HG02973 (cell line): ENCODE data around the gene MAP3K7CL.
A peak's percentile ranks its signal among the peaks of the same experiment; 100 is the strongest.

Experiments used
- ATAC-seq: cut with Tn5 transposase; IDR thresholded peaks from one replicate; pipeline ENCODE4 v1.9.1; 2021; ENCODE audit warnings: moderate library complexity; ENCODE audit not compliant: unreplicated experiment

Gene MAP3K7CL

GRCh38 chr21:29194342-29194741, 63.9 kb downstream of the MAP3K7CL start:
- ATAC-seq: no peak

DNA sequence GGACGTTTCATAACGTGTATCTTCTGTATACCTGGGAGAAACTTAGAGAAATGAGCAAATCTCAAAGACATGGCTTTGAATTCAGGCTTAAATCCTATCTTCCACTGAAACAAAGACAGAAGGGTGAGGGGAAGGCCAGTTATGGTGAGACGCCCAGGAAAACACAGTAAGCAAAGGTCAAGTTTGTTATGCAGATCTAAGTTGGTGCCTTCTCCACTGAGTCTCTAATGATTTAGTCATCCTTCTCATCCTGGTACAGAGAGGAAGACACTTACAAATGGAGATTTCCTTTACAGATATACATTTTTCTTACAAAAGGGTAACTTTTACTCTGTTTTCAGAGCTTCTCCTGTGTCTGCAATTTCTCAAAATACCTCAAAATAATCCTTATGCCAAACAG, 64.4 kb downstream of the MAP3K7CL start:
- ATAC-seq: no peak

GRCh38 chr21:29195981-29196669, 65.7 kb downstream of the MAP3K7CL start:
- ATAC-seq: peak; percentile 99

GRCh38 chr21:29196670-29197191, 66.3 kb downstream of the MAP3K7CL start:
- ATAC-seq: peak; percentile 23

DNA sequence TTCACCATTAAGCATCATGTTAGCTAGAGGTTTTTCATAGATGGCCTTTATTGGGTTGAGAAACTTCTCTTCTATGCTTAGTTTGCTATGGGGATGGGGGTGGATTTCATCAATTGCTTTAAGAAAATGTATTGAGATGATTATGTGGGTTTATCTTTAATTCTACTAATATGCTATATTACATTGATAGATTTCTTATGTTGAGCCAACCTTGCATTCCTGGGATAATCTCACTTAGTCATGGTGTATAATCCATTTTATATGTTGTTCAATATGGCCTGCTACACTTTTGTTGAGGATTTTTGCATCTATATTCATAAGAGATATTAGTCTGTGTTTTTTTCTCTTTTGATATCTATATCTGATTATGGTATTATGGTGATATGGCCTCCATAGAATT, 70.7 kb downstream of the MAP3K7CL start:
- no peak for ATAC-seq

DNA sequence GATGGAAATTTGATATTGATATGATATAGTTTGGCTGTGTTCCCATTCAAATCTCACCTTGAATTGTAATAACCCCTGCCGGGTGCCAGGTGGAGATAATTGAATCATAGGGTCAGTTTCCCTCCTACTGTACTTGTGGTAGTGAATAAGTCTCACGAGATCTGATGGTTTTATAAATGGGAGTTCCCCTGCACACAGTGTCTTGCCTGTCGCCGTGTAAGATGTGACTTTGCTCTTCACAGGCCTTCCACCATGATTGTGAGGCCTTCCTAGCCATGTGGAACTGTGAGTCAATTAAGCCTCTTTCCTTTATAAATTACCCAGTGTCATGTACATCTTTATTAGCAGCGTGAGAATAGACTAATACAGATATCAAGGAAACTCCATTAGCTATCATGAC, 74.6 kb downstream of the MAP3K7CL start:
- ATAC-seq: no peak

GRCh38 chr21:29205988-29206387, 75.5 kb downstream of the MAP3K7CL start:
- ATAC-seq: no peak

- no peak for ATAC-seq
These were observed 76.0 kb downstream of the MAP3K7CL start for GRCh38 chr21:29206445-29206844.

DNA sequence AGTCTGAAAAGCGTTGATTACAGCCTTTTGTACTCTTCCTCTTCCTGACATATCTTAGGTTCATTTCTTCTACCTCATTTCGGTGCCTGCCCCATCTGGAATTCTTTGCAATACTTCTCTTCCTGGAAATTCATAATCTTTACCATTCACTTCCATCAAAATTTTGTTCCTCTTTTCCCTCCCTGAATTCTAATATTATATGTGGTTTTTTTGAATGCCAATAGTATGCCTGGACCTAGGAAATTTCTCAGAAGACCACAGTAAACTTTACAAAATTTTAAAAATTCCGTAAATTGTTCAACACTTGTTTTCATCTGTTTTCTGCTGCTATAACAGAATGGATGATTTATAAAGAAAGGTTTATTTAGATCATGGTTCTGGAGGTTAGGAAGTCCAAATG, 76.8 kb downstream of the MAP3K7CL start:
- no peak for ATAC-seq

GRCh38 chr21:29208044-29208681, 77.7 kb downstream of the MAP3K7CL start:
- ATAC-seq: no peak

DNA sequence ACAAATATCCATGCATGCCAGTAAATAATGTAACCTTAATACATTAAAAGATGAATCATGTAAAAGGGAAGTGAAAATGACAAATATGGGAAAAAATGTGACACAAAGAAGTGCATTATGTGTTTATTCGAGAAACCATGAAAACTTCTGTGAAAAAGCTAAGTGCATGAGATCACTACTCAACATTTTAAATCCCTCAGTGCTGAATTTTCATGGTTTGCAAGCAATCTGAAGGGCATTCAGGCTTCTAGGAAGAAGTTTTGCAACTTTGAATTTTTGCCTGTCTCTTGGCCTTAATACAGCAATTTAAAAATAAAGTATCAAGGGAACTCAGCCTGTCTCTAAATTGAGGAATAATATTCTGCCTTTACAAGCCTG, 78.2 kb downstream of the MAP3K7CL start:
- no peak for ATAC-seq

GRCh38 chr21:29209696-29210095, 79.3 kb downstream of the MAP3K7CL start:
- no peak for ATAC-seq

DNA sequence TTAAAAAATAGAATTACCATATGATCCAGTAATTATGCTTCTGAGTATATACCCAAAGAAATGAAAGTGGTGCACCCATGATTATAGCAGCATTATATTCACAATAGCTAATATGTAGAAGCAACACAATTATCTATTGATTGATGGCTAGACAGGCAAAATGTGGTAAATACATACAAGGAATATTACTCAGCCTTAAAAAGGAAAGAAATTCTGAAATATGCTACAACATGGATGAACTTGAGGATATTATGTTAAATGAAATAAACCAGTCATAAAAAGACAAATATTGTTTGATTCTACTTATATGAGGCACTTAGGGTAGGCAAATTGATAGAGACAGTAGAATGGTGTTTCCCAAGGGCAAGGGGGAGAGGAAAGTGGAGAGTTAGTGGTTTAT, 80.8 kb downstream of the MAP3K7CL start:
- ATAC-seq: no peak

DNA sequence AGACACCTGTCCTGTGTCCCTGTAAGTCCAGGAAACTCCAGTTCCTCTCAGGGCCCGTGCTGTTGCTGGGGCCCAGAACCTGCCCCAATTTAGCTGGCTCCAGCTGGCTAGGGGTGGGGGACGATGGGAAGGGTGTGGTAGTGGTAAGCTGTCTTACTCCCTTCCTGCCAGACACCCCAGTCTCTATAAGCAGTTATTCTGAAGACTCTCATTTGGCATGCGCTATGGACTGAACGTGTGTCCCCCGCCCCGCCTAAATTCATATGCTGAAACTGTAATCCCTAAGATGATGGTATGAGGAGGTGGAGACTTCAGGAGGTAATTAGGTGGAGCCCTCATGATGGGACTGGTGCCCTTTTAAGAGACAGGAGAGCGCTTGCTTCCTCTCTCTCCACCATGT, 82.0 kb downstream of the MAP3K7CL start:
- no peak for ATAC-seq

- no peak for ATAC-seq
These were observed 83.3 kb downstream of the MAP3K7CL start for GRCh38 chr21:29213513-29214385.

DNA sequence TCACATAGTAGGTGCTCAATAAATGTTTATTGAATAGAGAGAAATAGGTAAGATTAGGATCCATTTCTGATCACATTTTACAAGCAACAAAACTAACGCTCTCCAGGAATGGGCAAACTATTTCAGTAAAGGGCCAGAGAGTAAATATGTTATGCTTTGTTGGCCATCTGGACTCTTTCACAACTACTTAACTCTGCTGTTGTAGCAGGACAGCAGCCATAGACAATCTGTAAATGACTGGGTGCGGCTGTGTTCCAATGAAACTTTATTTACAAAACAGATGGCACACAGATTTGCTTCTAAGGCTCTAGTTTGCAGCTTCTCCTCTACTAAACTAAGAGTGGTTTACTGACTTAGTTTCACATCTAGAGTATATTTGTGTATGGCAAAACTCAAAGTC, 85.3 kb downstream of the MAP3K7CL start:
- ATAC-seq: no peak

GRCh38 chr21:29217818-29218291, 87.4 kb downstream of the MAP3K7CL start:
- ATAC-seq: no peak

- no peak for ATAC-seq
These were observed 88.3 kb downstream of the MAP3K7CL start for GRCh38 chr21:29218749-29219148.

DNA sequence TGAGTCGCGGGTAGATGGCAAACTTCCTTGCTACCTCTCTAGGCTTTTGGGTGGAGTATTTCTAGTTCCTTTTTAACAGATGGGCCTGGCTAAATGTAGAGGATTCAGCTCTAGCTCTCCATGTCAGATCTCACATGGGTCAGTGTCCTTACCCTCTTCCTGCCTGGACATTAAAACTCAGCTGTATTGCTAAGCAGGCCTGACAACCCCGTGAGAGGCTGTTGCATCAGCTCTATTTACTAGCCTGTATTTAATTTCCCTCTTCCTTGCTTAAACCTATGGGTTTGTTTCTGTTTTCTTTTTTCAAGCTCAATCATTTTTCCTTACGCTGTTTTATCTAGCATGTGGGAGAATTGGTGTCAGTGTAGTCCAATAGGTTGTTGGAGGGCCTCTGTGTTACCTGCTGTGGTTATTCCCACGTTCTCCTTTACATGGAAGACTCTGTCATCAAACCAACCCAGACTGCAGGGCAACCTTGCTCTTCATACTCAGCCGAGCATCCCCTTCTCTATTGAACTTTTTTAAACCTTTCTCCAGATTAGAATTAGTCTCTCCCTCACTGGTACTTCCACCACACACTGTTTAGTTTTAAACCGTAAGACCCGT, 88.8 kb downstream of the MAP3K7CL start:
- ATAC-seq: no peak

- no peak for ATAC-seq
These were observed 90.9 kb downstream of the MAP3K7CL start for GRCh38 chr21:29221253-29221744.

DNA sequence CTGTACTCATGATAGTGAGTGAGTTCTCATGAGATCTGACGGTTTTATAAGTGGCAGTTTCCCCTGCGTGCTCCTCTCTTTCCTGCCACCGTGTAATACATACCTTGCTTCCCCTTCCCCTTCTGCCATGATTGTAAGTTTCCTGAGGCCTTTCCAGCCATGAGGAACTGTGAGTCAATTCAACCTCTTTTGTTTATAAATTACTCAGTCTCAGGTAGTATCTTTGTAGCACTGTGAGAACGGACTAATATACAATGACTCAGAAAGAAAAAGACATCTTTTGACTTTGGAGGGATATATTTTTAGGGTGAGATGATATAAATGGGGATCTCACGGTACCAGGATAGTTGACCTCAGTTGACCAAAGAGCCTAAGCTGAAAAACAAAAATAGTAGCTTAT, 93.6 kb downstream of the MAP3K7CL start:
- ATAC-seq: no peak
